HepG2 (cell line): ENCODE results near the gene TNFRSF18. TPM values are rescaled to one million over a fixed set of nuclear protein-coding genes. Genes with fewer than 3 reads are reported as not detected.

ENCODE experiments used
- ATAC-seq: fragments of 200-7000 bp; cut with Tn5 transposase; 3 replicates; pipeline ENCODE4 v1.9.1; 2020; ENCODE audit warnings: mild to moderate bottlenecking, moderate library complexity
- BruUV-seq: library from RNA; stranded (reverse); fragments of 400-500 nt; replicated peaks from 2 replicates; lab custom pipeline; 2021; lab: Mats Ljungman, UMichigan
- CTCF ChIA-PET: fragments of 300-600 bp; formaldehyde crosslinking; extraction: SDS; loops from one replicate; lab custom pipeline; 2021; ENCODE audit warnings: low total read pairs, inconsistent platforms, low intra/inter-chr PET ratio; lab: Yijun Ruan, JAX
- POLR2A ChIA-PET: fragments of 350-600 bp; sonication (Branson Sonifier 250); formaldehyde crosslinking; loops from one replicate; lab custom pipeline; 2020; ENCODE audit warnings: antibody characterized with exemption, inconsistent platforms; lab: Yijun Ruan, JAX
- DNase-seq: peaks from one replicate; pipeline ENCODE4 v3.0.0-alpha.2; 2015; ENCODE audit warnings: low spot score
- FAIRE-seq: peaks from 3 replicates; lab custom pipeline; 2011; peaks lifted over from hg19 to GRCh38; lab: Jason Lieb, UNC
- H2AFZ ChIP-seq: one replicate; pipeline ENCODE4 v1.6.1; 2011; ENCODE audit warnings: low read length, inconsistent platforms
- H3K27ac ChIP-seq: fragments of 300-600 bp; 3 replicates; pipeline ENCODE4 v1.8.0; 2011; ENCODE audit warnings: mixed run types, mild to moderate bottlenecking, mixed read lengths, low read length, inconsistent platforms; ENCODE audit not compliant: insufficient read depth; ENCODE audit errors: extremely low read length
- H3K27me3 ChIP-seq, 2 experiments: fragments of 200-600 bp in 1 of 2; 2 replicates in 1 of 2; 3 replicates in 1 of 2; pipeline versions ENCODE4 v1.6.0 to v1.8.0; 2011; ENCODE audit warnings: low read length in 2 of 2, mild to moderate bottlenecking in 2 of 2, moderate library complexity in 2 of 2, inconsistent platforms in 1 of 2; ENCODE audit not compliant: insufficient read depth in 2 of 2, control insufficient read depth in 1 of 2
- H3K36me3 ChIP-seq, 2 experiments: fragments of 200-600 bp in 1 of 2; replicated peaks in 1 of 2; 2 replicates in 1 of 2; 3 replicates in 1 of 2; pipeline versions ENCODE4 v1.5.1 to v1.8.0; 2011; ENCODE audit warnings: low read length in 2 of 2, inconsistent platforms in 1 of 2; ENCODE audit not compliant: insufficient read depth in 2 of 2, control insufficient read depth in 1 of 2
- H3K4me1 ChIP-seq: 2 replicates; pipeline ENCODE4 v1.5.1; 2012; ENCODE audit warnings: low read length, inconsistent platforms; ENCODE audit not compliant: insufficient read depth
- H3K4me2 ChIP-seq: 2 replicates; pipeline ENCODE4 v1.6.0; 2011; ENCODE audit warnings: low read depth, low read length, inconsistent platforms
- H3K4me3 ChIP-seq, 3 experiments: fragments of 200-600 bp in 1 of 3; sonication (generic), shearing (Covaris generic) in 1 of 3; replicated peaks in 1 of 3; 2 replicates each; pipeline ENCODE4 v1.5.1; 2011 to 2016; ENCODE audit warnings: low read length in 3 of 3, inconsistent platforms in 2 of 3, low read depth in 2 of 3, mild to moderate bottlenecking in 2 of 3, control low read depth in 1 of 3, mixed read lengths in 1 of 3; ENCODE audit not compliant: insufficient read depth in 1 of 3
- H3K79me2 ChIP-seq: one replicate; pipeline ENCODE4 v1.6.1; 2011; ENCODE audit warnings: low read length, inconsistent platforms; ENCODE audit not compliant: insufficient read depth
- H3K9ac ChIP-seq: 2 replicates; pipeline ENCODE4 v1.6.0; 2011; ENCODE audit warnings: mild to moderate bottlenecking, low read depth, low read length, inconsistent platforms; ENCODE audit not compliant: insufficient read depth
- H3K9me3 ChIP-seq: 2 replicates; pipeline ENCODE4 v1.5.1; 2012; ENCODE audit warnings: mild to moderate bottlenecking, low read length
- H4K20me1 ChIP-seq: 2 replicates; pipeline ENCODE4 v1.6.0; 2011; ENCODE audit warnings: inconsistent platforms, mild to moderate bottlenecking, low read length, moderate library complexity; ENCODE audit not compliant: insufficient read depth
- ATF7 ChIP-seq, 2 experiments: fragments of 450-650 bp in 1 of 2; sonication (generic) in 1 of 2; formaldehyde crosslinking in 1 of 2; IDR thresholded peaks; 2 replicates each; pipeline versions ENCODE4 v1.4.0 to v1.6.1; 2016 to 2020; ENCODE audit warnings: antibody characterized with exemption in 1 of 2, mild to moderate bottlenecking in 1 of 2, missing genetic modification reagents in 1 of 2
- CREB1 ChIP-seq, 2 experiments: fragments of 450-650 bp in 1 of 2; IDR thresholded peaks; 2 replicates each; pipeline ENCODE4 v1.6.1; 2016 to 2017; ENCODE audit warnings: control low read depth in 1 of 2, mild to moderate bottlenecking in 1 of 2, missing compliant biosample characterization in 1 of 2, missing genetic modification characterization in 1 of 2
- HNRNPUL1 ChIP-seq: fragments of 200-400 bp; formaldehyde crosslinking; IDR thresholded peaks from 2 replicates; pipeline ENCODE4 v1.6.1; 2017; ENCODE audit warnings: low read depth, mild to moderate bottlenecking, low read length, moderate library complexity
- HOXA3 ChIP-seq: sonication (generic); formaldehyde crosslinking; IDR thresholded peaks from 2 replicates; pipeline ENCODE4 v1.5.0; 2020; ENCODE audit warnings: missing genetic modification reagents
- JARID2 ChIP-seq: sonication (generic); formaldehyde crosslinking; IDR thresholded peaks from 2 replicates; pipeline ENCODE4 v1.8.1; 2023; ENCODE audit warnings: missing genetic modification reagents, inconsistent platforms; ENCODE audit not compliant: insufficient replicate concordance
- NR2C2 ChIP-seq: sonication (generic); formaldehyde crosslinking; IDR thresholded peaks from 2 replicates; pipeline ENCODE4 v1.4.0; 2020; ENCODE audit warnings: missing genetic modification reagents, mild to moderate bottlenecking, moderate library complexity, borderline replicate concordance
- REPIN1 ChIP-seq: sonication (generic); formaldehyde crosslinking; IDR thresholded peaks from 2 replicates; pipeline ENCODE4 v1.8.0; 2022; ENCODE audit warnings: missing genetic modification reagents, low read depth, mild to moderate bottlenecking, borderline replicate concordance
- ZBTB21 ChIP-seq: sonication (generic); formaldehyde crosslinking; IDR thresholded peaks from 2 replicates; pipeline ENCODE4 v1.4.0; 2020; ENCODE audit warnings: missing genetic modification reagents
- WGBS: methylation state at CpG from one replicate; pipeline ENCODE4 v1.1.6; 2017; ENCODE audit warnings: low lambda C conversion rate; 5-methylcytosine and 5-hydroxymethylcytosine counted together
- in situ Hi-C: cut with HindIII; loops from 2 replicates; pipeline ENCODE4 v1.10.0; 2017; ENCODE audit warnings: low pct_unique_long_range_greater_than_20kb; ENCODE audit not compliant: extremely low pct_ligation_motif_present
- intact Hi-C: fragments of 100-400 bp; cut with micrococcal nuclease; formaldehyde crosslinking; loops from one replicate; pipeline ENCODE4 v1.10.0; 2022; ENCODE audit not compliant: unreplicated experiment
- polyA plus RNA-seq, 8 experiments: library from polyadenylated mRNA; depleted of rRNA in 3 of 8; stranded (reverse) in 7 of 8; unstranded in 1 of 8; fragments of >200 nt; fragmentation: Illumina TruSeq in 4 of 8; extraction: Trizol in 4 of 8; gene quantifications; 2 replicates each; pipeline versions ENCODE4 v1.2.1 to v1.2.3, GENCODE V29; 2011 to 2016; ENCODE audit warnings: low read depth in 4 of 8, missing spikeins in 1 of 8, mixed read lengths in 1 of 8; ENCODE audit not compliant: insufficient read depth in 1 of 8
- total RNA-seq, 5 experiments: library from RNA; depleted of rRNA; stranded (reverse); fragments of >200 nt; fragmentation: Illumina TruSeq; extraction: Trizol; gene quantifications; 2 replicates each; pipeline ENCODE4 v1.2.3, GENCODE V29; 2016; ENCODE audit warnings: low read depth in 1 of 5
- TF ChIP-seq, protein P1 (sequence below): sonication (generic); formaldehyde crosslinking; IDR thresholded peaks from 2 replicates; pipeline ENCODE4 v1.5.0; 2020; ENCODE audit warnings: mild to moderate bottlenecking, missing genetic modification reagents, moderate library complexity

Gene TNFRSF18
- total and polyA plus RNA-seq, 2 of the 13 experiments (the other 11 are each of a cell fraction or from before 2014, with no cell fraction given), result not detected

DNA sequence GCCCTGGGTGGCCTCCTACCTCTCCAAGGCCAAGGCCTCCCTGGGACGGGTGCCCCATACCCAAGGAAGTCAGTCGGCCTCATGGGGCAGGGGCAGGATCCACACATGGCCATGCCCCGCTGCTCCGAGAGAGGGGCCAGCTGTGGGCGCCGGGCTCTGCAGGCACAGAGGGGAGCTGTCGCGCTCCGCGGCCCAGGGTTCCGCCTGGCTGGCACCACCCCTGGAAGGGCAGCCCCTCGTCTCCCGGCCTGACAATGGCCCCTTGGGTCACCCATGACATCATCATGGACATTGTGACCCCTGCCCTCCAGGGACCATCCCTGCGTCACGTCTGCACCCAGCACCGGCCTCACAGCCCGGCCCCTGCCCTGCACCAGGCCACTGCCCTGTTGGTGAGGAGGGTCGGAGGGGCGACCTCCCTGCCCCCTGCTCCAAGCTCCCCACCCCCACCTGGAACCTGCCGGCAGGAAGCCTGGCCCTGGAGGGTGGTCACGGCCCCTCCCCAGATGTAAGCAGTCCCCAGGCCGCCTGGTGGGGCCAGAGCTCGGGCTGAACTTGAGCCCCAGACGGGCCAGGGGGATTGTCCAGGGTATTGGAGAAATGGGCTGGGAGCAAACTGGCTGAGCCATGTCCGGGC is 26.9 kb downstream of the TNFRSF18 start:
- Histone ChIP-seq H3K36me3 (no peaks in the 10 kb centered on the region), H3K4me2 (no peak overlapping the region), H3K9ac (no peak overlapping the region), H3K79me2 (no peaks in the 10 kb centered on the region), H3K27me3 (peaks cover 26 to 91% of the 10 kb centered on the region in 2 experiments), H3K9me3 (no peaks in the 10 kb centered on the region), H2AFZ (no peak overlapping the region), H3K27ac (no peak overlapping the region), H3K4me3 (no peak overlapping the region; a peak in 1 of 6 replicates), H3K4me1 (peaks cover 10% of the 10 kb centered on the region), H4K20me1 (no peaks in the 10 kb centered on the region)
- in situ Hi-C loops (no loop called here), intact Hi-C loops (loop anchor here (10.0 kb wide), 1 partner anchor 55 kb away; the partner anchor contains the start of genes B3GALT6 and SDF4)
- 13% methylated on average over 4 of the region's 25 CpGs for WGBS
- 0 out of 2 replicates have a peak, but pooled peaks have one; percentile 5 for TF ChIP-seq NR2C2 (CRISPR knock-in tag)
- TF ChIP-seq, protein P1, sequence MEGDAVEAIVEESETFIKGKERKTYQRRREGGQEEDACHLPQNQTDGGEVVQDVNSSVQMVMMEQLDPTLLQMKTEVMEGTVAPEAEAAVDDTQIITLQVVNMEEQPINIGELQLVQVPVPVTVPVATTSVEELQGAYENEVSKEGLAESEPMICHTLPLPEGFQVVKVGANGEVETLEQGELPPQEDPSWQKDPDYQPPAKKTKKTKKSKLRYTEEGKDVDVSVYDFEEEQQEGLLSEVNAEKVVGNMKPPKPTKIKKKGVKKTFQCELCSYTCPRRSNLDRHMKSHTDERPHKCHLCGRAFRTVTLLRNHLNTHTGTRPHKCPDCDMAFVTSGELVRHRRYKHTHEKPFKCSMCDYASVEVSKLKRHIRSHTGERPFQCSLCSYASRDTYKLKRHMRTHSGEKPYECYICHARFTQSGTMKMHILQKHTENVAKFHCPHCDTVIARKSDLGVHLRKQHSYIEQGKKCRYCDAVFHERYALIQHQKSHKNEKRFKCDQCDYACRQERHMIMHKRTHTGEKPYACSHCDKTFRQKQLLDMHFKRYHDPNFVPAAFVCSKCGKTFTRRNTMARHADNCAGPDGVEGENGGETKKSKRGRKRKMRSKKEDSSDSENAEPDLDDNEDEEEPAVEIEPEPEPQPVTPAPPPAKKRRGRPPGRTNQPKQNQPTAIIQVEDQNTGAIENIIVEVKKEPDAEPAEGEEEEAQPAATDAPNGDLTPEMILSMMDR (CRISPR knock-in tag), result 0 out of 2 replicates have a peak, but pooled peaks have one; percentile 15
- peak; percentile 66 for TF ChIP-seq CREB1 (IDR thresholded peaks at IDR 0.05)
- TF ChIP-seq CREB1 (CRISPR knock-in tag; IDR thresholded peaks at IDR 0.05), result no peak
- no peak for TF ChIP-seq REPIN1 (CRISPR knock-in tag)
- no peak for TF ChIP-seq HNRNPUL1
- no peak for TF ChIP-seq JARID2 (CRISPR knock-in tag)
- TF ChIP-seq ATF7 (IDR thresholded peaks at IDR 0.05), result peak; percentile 64
- no peak for TF ChIP-seq ATF7 (CRISPR knock-in tag; IDR thresholded peaks at IDR 0.05)
- TF ChIP-seq ZBTB21 (CRISPR knock-in tag), result peak; percentile 46; the same call in 1 of the 2 replicates
- TF ChIP-seq HOXA3 (CRISPR knock-in tag), result 0 out of 2 replicates have a peak, but pooled peaks have one; percentile 21
- no peak for DNase-seq
- FAIRE-seq, result no peak
- peak; percentile 6; the same call in 1 of the 3 replicates for ATAC-seq
- POLR2A ChIA-PET, result interaction anchor here (1.4 kb wide), 1 partner anchor 14 kb away, joined by 6 read pairs; no protein-coding TSS in a partner anchor
- no TSS peak for BruUV-seq
- CTCF ChIA-PET, result no interaction called here
